ENCODE data around the gene ANXA6. TPM values are rescaled to one million over a fixed set of nuclear protein-coding genes. Genes with fewer than 3 reads are reported as not detected.
A peak's percentile ranks its signal among the peaks of the same experiment; 100 is the strongest.

ANXA6 gene
- total RNA-seq, 4 donors from 2014 or later: 21.7 to 64.4 (median 49.5) TPM

GRCh38 chr5:151097061-151097460 is 60.5 kb downstream of the ANXA6 start:
- DNase-seq (ENCODE audit: low spot score in 2 of 2): no peak
- 85% methylated on average over 6 of the region's 6 CpGs for WGBS
- Histone ChIP-seq H3K4me1 (peaks cover 32% of the 10 kb centered on the region), H3K27me3 (no peaks in the 10 kb centered on the region), H3K27ac (no peak overlapping the region), H3K9me3 (no peaks in the 10 kb centered on the region), H3K36me3 (peaks cover 2% of the 10 kb centered on the region), H3K4me3 (no peak overlapping the region)
- TF ChIP-seq POLR2AphosphoS5 (IDR thresholded peaks at IDR 0.05) (no peak), POLR2A (IDR thresholded peaks at IDR 0.05) (no peak), EP300 (IDR thresholded peaks at IDR 0.05) (no peak)
- TF ChIP-seq, protein P1, sequence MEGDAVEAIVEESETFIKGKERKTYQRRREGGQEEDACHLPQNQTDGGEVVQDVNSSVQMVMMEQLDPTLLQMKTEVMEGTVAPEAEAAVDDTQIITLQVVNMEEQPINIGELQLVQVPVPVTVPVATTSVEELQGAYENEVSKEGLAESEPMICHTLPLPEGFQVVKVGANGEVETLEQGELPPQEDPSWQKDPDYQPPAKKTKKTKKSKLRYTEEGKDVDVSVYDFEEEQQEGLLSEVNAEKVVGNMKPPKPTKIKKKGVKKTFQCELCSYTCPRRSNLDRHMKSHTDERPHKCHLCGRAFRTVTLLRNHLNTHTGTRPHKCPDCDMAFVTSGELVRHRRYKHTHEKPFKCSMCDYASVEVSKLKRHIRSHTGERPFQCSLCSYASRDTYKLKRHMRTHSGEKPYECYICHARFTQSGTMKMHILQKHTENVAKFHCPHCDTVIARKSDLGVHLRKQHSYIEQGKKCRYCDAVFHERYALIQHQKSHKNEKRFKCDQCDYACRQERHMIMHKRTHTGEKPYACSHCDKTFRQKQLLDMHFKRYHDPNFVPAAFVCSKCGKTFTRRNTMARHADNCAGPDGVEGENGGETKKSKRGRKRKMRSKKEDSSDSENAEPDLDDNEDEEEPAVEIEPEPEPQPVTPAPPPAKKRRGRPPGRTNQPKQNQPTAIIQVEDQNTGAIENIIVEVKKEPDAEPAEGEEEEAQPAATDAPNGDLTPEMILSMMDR (IDR thresholded peaks at IDR 0.05): no peak

DNA sequence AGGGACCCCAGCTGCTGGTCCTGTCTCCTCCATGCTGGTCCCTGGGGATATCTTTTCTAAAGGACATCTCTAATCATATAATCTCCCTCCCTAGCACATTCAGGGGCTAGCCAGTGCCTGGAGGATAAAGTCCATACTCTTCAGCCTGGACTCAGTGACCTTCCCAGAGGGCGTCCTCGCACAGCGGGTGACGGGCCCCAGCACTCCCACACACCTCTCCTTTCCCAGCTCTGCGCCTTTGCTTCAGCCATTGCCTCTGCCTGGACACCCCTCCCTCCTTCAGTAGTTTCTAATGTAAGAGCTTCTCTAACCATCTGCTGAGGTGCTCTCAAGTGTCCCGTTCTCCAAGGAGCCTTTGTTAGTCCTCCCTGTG is 61.6 kb downstream of the ANXA6 start:
- H3K36me3 ChIP-seq: peaks cover under 1% of the 10 kb centered on the region
- no peak for DNase-seq (ENCODE audit: low spot score in 2 of 2)
- no peak overlapping the region for H3K4me3 ChIP-seq
- peak overlapping the region; percentile 75 for H3K27ac ChIP-seq
- H3K4me1 ChIP-seq: peaks cover 32% of the 10 kb centered on the region
- H3K9me3 ChIP-seq: no peaks in the 10 kb centered on the region
- 82% methylated on average over 6 of the region's 6 CpGs for WGBS
- TF ChIP-seq POLR2AphosphoS5 (IDR thresholded peaks at IDR 0.05): no peak
- no peaks in the 10 kb centered on the region for H3K27me3 ChIP-seq

DNA sequence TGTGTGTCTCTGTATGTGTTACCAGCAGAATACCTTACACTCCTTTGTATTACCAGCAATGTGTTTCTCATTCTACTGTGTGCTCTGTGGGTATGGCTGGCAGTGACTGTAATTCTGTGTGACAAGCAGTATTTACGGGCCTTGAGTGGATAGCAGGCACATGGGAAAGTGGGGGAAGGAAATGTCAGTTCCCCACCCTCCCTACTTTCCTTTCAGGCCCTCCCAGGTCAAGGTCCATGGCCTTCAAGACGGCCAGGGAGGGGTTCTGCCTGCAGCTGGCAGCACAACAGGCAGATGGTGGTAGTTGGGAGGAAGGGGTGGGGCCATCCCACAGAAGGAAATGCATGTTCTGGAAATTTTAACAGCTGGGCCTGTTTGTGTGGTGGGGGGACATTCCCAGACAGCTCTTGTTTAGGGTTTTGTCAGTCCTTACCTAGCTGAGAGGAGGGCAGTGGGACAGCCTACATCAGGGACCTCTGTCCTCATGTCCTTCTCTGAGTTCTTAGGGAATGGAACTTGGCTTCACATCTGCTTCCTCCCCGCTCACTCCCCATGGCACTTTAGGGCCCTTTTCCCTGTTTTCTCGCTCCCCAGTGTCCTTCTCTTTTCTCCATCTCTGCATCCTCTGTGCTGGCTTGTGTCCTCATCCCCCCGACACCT is 62.1 kb downstream of the ANXA6 start:
- H3K27ac ChIP-seq: peak overlapping the region; percentile 75
- 45% methylated on average over 5 of the region's 5 CpGs for WGBS
- H3K4me1 ChIP-seq: peaks cover 32% of the 10 kb centered on the region
- TF ChIP-seq, protein P1 (IDR thresholded peaks at IDR 0.05): no peak
- TF ChIP-seq EP300 (IDR thresholded peaks at IDR 0.05) (no peak), POLR2A (IDR thresholded peaks at IDR 0.05) (no peak), POLR2AphosphoS5 (IDR thresholded peaks at IDR 0.05) (no peak)
- no peaks in the 10 kb centered on the region for H3K27me3 ChIP-seq
- DNase-seq (ENCODE audit: low spot score in 2 of 2): no peak
- H3K36me3 ChIP-seq: no peaks in the 10 kb centered on the region
- H3K4me3 ChIP-seq: no peak overlapping the region
- H3K9me3 ChIP-seq: no peaks in the 10 kb centered on the region

- Histone ChIP-seq H3K36me3 (no peaks in the 10 kb centered on the region), H3K4me1 (peaks cover 32% of the 10 kb centered on the region), H3K27ac (peak overlapping the region; percentile 75), H3K27me3 (no peaks in the 10 kb centered on the region), H3K9me3 (no peaks in the 10 kb centered on the region), H3K4me3 (no peak overlapping the region)
- TF ChIP-seq, protein P1 (IDR thresholded peaks at IDR 0.05): no peak
- TF ChIP-seq EP300 (IDR thresholded peaks at IDR 0.05): no peak
- no peak for TF ChIP-seq POLR2A (IDR thresholded peaks at IDR 0.05)
- TF ChIP-seq POLR2AphosphoS5 (IDR thresholded peaks at IDR 0.05): no peak
- 54% methylated on average over 8 of the region's 8 CpGs for WGBS
- DNase-seq (ENCODE audit: low spot score in 2 of 2): no peak
Observed at GRCh38 chr5:151094852-151095245, 62.7 kb downstream of the ANXA6 start.

- H3K27ac ChIP-seq: peak overlapping the region; percentile 75
Observed at GRCh38 chr5:151094030-151094851, 63.3 kb downstream of the ANXA6 start.

More at GRCh38 chr5:151094030-151094851, 63.3 kb downstream of the ANXA6 start:
- Histone ChIP-seq H3K4me1 (peaks cover 32% of the 10 kb centered on the region), H3K27me3 (no peaks in the 10 kb centered on the region), H3K36me3 (no peaks in the 10 kb centered on the region), H3K4me3 (no peak overlapping the region), H3K9me3 (no peaks in the 10 kb centered on the region)
- TF ChIP-seq EP300 (IDR thresholded peaks at IDR 0.05) (no peak), POLR2A (IDR thresholded peaks at IDR 0.05) (no peak), POLR2AphosphoS5 (IDR thresholded peaks at IDR 0.05) (no peak)
- TF ChIP-seq, protein P1 (IDR thresholded peaks at IDR 0.05): no peak
- WGBS: 47% methylated on average over 12 of the region's 12 CpGs
- no peak for DNase-seq (ENCODE audit: low spot score in 2 of 2)

Data from suprapubic skin (tissue), 4 donors.